Smooth muscle cell (in vitro differentiated cells): ENCODE measurements around the gene LINC00237. TPM values are rescaled to one million over a fixed set of nuclear protein-coding genes. Genes with fewer than 3 reads are reported as not detected.
A peak's percentile ranks its signal among the peaks of the same experiment; 100 is the strongest.

Source experiments
- DNase-seq: peaks from one replicate; lab custom pipeline; 2025; ENCODE audit not compliant: unreplicated experiment; lab: John Stamatoyannopoulos, UW
- H2AFZ ChIP-seq: fragments of 200-600 bp; sonication (generic); 2 replicates; pipeline ENCODE4 v1.6.0; 2016; ENCODE audit warnings: antibody characterized with exemption, low read depth, mild to moderate bottlenecking
- H3F3A ChIP-seq: fragments of 200-600 bp; sonication (generic); 2 replicates; pipeline ENCODE4 v1.6.0; 2017; ENCODE audit warnings: antibody characterized with exemption, low read depth
- H3K27ac ChIP-seq: fragments of 200-600 bp; sonication (generic); 2 replicates; pipeline ENCODE4 v1.5.1; 2016; ENCODE audit warnings: low read depth, mild to moderate bottlenecking
- H3K27me3 ChIP-seq: fragments of 200-600 bp; sonication (generic); 2 replicates; pipeline ENCODE4 v1.6.1; 2016; ENCODE audit warnings: low read depth, mild to moderate bottlenecking
- H3K36me3 ChIP-seq: fragments of 200-600 bp; sonication (generic); 2 replicates; pipeline ENCODE4 v1.5.1; 2016; ENCODE audit warnings: low read depth
- H3K4me1 ChIP-seq: fragments of 200-600 bp; sonication (generic); 2 replicates; pipeline ENCODE4 v1.5.1; 2016; ENCODE audit warnings: low read depth
- H3K4me2 ChIP-seq: fragments of 200-600 bp; sonication (generic); 2 replicates; pipeline ENCODE4 v1.6.0; 2016; ENCODE audit warnings: mild to moderate bottlenecking
- H3K4me3 ChIP-seq: fragments of 200-600 bp; sonication (generic); 2 replicates; pipeline ENCODE4 v1.5.1; 2016; ENCODE audit warnings: mild to moderate bottlenecking
- H3K79me2 ChIP-seq: fragments of 200-600 bp; sonication (generic); 2 replicates; pipeline ENCODE4 v1.6.0; 2016; ENCODE audit warnings: low read depth, mild to moderate bottlenecking
- H3K9ac ChIP-seq: fragments of 200-600 bp; sonication (generic); 2 replicates; pipeline ENCODE4 v1.6.0; 2016; ENCODE audit warnings: low read depth
- H3K9me3 ChIP-seq: fragments of 200-600 bp; sonication (generic); replicated peaks from 2 replicates; pipeline ENCODE4 v1.5.1; 2016; ENCODE audit warnings: low read depth
- H4K20me1 ChIP-seq: fragments of 200-600 bp; sonication (generic); 2 replicates; pipeline ENCODE4 v1.6.0; 2016; ENCODE audit warnings: low read depth
- CTCF ChIP-seq: fragments of 200-600 bp; sonication (generic); IDR thresholded peaks from 2 replicates; pipeline ENCODE4 v1.5.1; 2017; ENCODE audit warnings: borderline replicate concordance, mild to moderate bottlenecking, antibody characterized with exemption; ENCODE audit not compliant: insufficient read depth, poor library complexity, severe bottlenecking
- WGBS: methylation state at CpG from one replicate; pipeline ENCODE4 v1.1.7; 2016; ENCODE audit warnings: low lambda C conversion rate; 5-methylcytosine and 5-hydroxymethylcytosine counted together
- polyA plus RNA-seq: library from polyadenylated mRNA; unstranded; fragments of >200 nt; fragmentation: Nextera tagmentation; extraction: Ambion mirVana; gene quantifications from 2 replicates; pipeline ENCODE4 v1.2.1, GENCODE V29; 2016
- total RNA-seq: library from RNA; depleted of rRNA; stranded (reverse); fragments of >200 nt; gene quantifications from 2 replicates; pipeline ENCODE4 v1.2.3, GENCODE V29; 2014

Gene LINC00237
- not detected in 2 replicates for total RNA-seq
- not detected in 2 replicates for polyA plus RNA-seq

- no peaks in the 10 kb centered on the region for H3K36me3 ChIP-seq
- H3F3A ChIP-seq, result no peaks in the 10 kb centered on the region
- H3K9me3 ChIP-seq, result no peaks in the 10 kb centered on the region
- H3K4me3 ChIP-seq, result peak within 1 kb of the TSS; percentile 29
- no peak within 1 kb of the TSS for H3K9ac ChIP-seq
- H4K20me1 ChIP-seq, result no peaks in the 10 kb centered on the region
- H3K27ac ChIP-seq, result no peak within 1 kb of the TSS
- no peaks in the 10 kb centered on the region for H3K79me2 ChIP-seq
- H2AFZ ChIP-seq, result peak within 1 kb of the TSS; percentile 37
- H3K27me3 ChIP-seq, result peaks cover 99% of the 10 kb centered on the region
- peak within 1 kb of the TSS; percentile 80 for H3K4me2 ChIP-seq
- peaks cover 31% of the 10 kb centered on the region for H3K4me1 ChIP-seq
- no peak for DNase-seq
- WGBS, result 9% methylated on average over 43 of the region's 43 CpGs
- TF ChIP-seq CTCF, result no peak
Measured at GRCh38 chr20:21106171-21107017, at the start of gene LINC00237. TSS of gene LINC00237 (minus strand) at chr20:21106358.

DNA sequence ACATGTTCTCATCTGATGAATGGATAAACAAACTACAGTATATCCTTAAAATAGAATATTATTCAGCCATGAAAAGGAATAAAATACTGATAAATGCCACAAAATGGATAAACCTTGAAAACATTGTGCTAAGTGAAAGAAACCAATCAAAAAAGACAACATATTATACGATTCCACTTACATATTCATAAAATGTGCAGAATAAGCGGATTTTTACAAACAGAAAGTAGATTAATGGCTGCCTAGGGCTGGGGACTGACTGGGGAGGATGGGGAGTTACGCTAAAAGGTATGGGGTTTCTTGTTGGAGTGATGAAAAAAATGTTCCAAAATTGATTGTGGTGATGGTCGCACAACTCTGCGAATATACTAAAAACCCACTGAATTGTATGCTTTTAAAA is 49.1 kb upstream of the LINC00237 start:
- Histone ChIP-seq H3K9ac (no peak overlapping the region), H3K9me3 (no peaks in the 10 kb centered on the region), H2AFZ (no peak overlapping the region), H3K79me2 (no peaks in the 10 kb centered on the region), H3K36me3 (no peaks in the 10 kb centered on the region), H3K4me2 (no peak overlapping the region), H3K27me3 (no peaks in the 10 kb centered on the region), H3K27ac (no peak overlapping the region), H4K20me1 (no peaks in the 10 kb centered on the region), H3K4me3 (no peak overlapping the region), H3K4me1 (peaks cover 8% of the 10 kb centered on the region), H3F3A (no peaks in the 10 kb centered on the region)
- no peak for TF ChIP-seq CTCF
- 98% methylated on average over 5 of the region's 5 CpGs for WGBS
- no peak for DNase-seq

DNA sequence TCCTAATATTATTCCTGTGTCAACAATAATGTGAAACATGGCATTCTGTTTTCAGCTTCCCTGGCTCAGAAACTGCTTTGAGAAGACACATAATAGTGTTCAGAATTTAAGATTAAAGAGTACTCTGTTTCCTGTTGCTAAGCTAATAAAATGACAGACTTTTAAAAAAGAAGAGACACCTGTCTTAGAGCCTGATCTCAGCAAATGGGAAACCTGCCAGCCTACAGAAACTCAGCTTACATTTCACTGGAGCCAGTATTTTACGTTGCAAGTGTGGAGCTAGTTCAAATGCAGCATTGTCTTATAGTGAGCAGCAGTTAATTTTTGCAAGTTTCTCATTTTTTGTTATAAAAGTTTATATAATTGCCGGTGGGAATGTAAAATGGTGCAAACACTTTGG is 48.5 kb upstream of the LINC00237 start:
- no peaks in the 10 kb centered on the region for H3K79me2 ChIP-seq
- no peaks in the 10 kb centered on the region for H4K20me1 ChIP-seq
- H3K9ac ChIP-seq, result no peak overlapping the region
- no peak overlapping the region for H3K4me3 ChIP-seq
- no peaks in the 10 kb centered on the region for H3K36me3 ChIP-seq
- no peaks in the 10 kb centered on the region for H3K27me3 ChIP-seq
- H3K27ac ChIP-seq, result no peak overlapping the region
- TF ChIP-seq CTCF, result no peak
- peaks cover 8% of the 10 kb centered on the region for H3K4me1 ChIP-seq
- no peaks in the 10 kb centered on the region for H3F3A ChIP-seq
- H3K4me2 ChIP-seq, result no peak overlapping the region
- H2AFZ ChIP-seq, result no peak overlapping the region
- no peak for DNase-seq
- WGBS, result 48% methylated on average over 2 of the region's 2 CpGs
- no peaks in the 10 kb centered on the region for H3K9me3 ChIP-seq

DNA sequence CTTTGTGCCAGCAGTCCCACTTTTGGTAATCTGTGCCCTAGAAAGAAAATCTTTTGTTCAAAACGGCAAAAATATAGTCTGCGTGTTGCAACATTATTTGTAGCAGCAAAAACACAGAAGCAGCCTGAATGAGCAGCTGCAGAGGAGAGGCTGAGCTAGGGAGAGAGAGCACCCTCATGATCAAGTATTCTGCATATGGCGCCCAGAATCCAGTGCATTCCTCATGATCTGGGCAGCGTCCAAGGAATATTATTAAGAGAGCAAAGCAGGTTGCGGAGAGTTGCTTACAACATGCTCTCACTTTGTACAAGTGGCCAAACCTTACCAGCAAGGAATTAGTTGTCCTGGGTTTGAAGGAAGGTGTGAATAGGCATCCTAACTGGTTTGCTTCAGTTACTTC is 45.6 kb upstream of the LINC00237 start:
- Histone ChIP-seq H3K4me1 (peaks cover 13% of the 10 kb centered on the region), H3K4me3 (no peak overlapping the region), H4K20me1 (no peaks in the 10 kb centered on the region), H3K27me3 (no peaks in the 10 kb centered on the region), H3K27ac (no peak overlapping the region), H3K4me2 (no peak overlapping the region), H3F3A (no peaks in the 10 kb centered on the region), H2AFZ (no peak overlapping the region), H3K79me2 (no peaks in the 10 kb centered on the region), H3K36me3 (no peaks in the 10 kb centered on the region), H3K9me3 (no peaks in the 10 kb centered on the region), H3K9ac (no peak overlapping the region)
- DNase-seq, result no peak
- no peak for TF ChIP-seq CTCF
- WGBS, result 96% methylated on average over 5 of the region's 5 CpGs
